Panc1 (cell line): Measurements from ENCODE around the gene TSHZ3.

Experiments
- CTCF ChIP-seq: fragments of 450-650 bp; IDR thresholded peaks from 2 replicates; pipeline ENCODE4 v1.5.1; 2017; ENCODE audit warnings: mild to moderate bottlenecking
- REST ChIP-seq, 2 experiments: IDR thresholded peaks; 2 replicates each; pipeline ENCODE4 v1.6.1; 2011 to 2012; ENCODE audit warnings: low read depth in 2 of 2, control low read depth in 1 of 2, low read length in 1 of 2, mild to moderate bottlenecking in 1 of 2, moderate library complexity in 1 of 2; ENCODE audit not compliant: insufficient read depth in 1 of 2

DNA sequence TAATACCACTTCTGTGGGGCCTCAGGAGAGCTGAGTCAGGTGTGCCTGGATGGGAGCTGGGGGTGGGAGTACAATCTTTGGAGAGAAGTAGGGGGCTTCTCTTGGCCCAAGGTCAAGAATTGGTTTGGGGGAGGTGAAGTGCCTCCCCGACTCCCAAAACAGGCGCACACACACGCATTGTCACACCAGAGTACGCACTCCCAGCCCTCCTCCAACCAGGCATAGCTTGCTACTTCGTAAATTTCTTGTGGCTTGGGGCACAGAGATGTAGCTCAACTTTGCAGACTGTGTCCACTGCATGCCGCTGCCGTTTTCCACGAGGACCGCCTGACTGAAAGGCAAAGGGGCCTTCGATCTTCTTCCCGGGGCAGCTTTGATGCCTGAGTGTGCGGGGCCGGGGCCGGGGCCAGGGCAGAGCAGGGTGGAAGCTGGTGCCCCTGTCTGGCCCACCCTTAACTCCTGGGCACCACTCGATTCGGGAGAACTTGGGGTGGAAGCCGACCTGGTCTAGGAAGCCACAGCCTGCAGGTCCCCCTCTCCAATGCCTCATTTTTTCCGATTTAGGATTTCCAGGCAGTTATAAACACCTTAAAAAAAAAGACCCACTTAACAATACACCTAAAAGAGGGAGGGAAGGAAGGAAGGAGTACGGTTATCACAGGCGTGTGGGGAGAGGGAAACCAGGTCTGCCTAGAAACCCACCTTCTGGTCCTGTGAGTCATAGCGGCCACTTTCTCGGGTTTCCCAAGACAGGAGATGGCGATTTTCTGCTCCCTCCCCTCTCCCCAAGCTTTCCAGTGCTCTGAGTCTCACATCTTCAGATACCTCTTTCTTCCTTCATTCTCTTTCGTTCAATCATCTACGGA, 5.8 kb upstream of the TSHZ3 start:
- no peak for TF ChIP-seq CTCF
- TF ChIP-seq REST (IDR thresholded peaks at IDR 0.05; ENCODE audit: insufficient read depth in 1 of 2, low read depth in 2 of 2, low read length in 1 of 2), result no peak
